ENCODE results near the gene MAML3.

MAML3 gene

GRCh38 chr4:140071806-140072205, 82.2 kb downstream of the MAML3 start:
- Histone ChIP-seq H3K36me3 (ENCODE audit: control insufficient read depth, insufficient read depth, low read length) (no peaks in the 10 kb centered on the region), H3K27ac (ENCODE audit: low read depth, low read length) (no peak overlapping the region), H3K9ac (ENCODE audit: low read length) (no peak overlapping the region), H3K4me1 (ENCODE audit: control insufficient read depth, insufficient read depth, low read length) (peaks cover 6% of the 10 kb centered on the region), H3K4me3 (ENCODE audit: low read length) (no peak overlapping the region), H3K27me3 (ENCODE audit: control insufficient read depth, insufficient read depth, low read length) (no peaks in the 10 kb centered on the region)

GRCh38 chr4:140070973-140071372, 83.0 kb downstream of the MAML3 start:
- Histone ChIP-seq H3K36me3 (ENCODE audit: control insufficient read depth, insufficient read depth, low read length) (no peaks in the 10 kb centered on the region), H3K4me1 (ENCODE audit: control insufficient read depth, insufficient read depth, low read length) (peaks cover 6% of the 10 kb centered on the region), H3K27ac (ENCODE audit: low read depth, low read length) (no peak overlapping the region), H3K27me3 (ENCODE audit: control insufficient read depth, insufficient read depth, low read length) (no peaks in the 10 kb centered on the region), H3K4me3 (ENCODE audit: low read length) (no peak overlapping the region), H3K9ac (ENCODE audit: low read length) (no peak overlapping the region)

- Histone ChIP-seq H3K27me3 (ENCODE audit: control insufficient read depth, insufficient read depth, low read length) (no peaks in the 10 kb centered on the region), H3K4me3 (ENCODE audit: low read length) (no peak overlapping the region), H3K27ac (ENCODE audit: low read depth, low read length) (no peak overlapping the region), H3K4me1 (ENCODE audit: control insufficient read depth, insufficient read depth, low read length) (peaks cover 6% of the 10 kb centered on the region), H3K36me3 (ENCODE audit: control insufficient read depth, insufficient read depth, low read length) (no peaks in the 10 kb centered on the region), H3K9ac (ENCODE audit: low read length) (no peak overlapping the region)
Observed at GRCh38 chr4:140070366-140070765, 83.6 kb downstream of the MAML3 start.

GRCh38 chr4:140069066-140069465, 84.9 kb downstream of the MAML3 start:
- Histone ChIP-seq H3K27ac (ENCODE audit: low read depth, low read length) (no peak overlapping the region), H3K36me3 (ENCODE audit: control insufficient read depth, insufficient read depth, low read length) (no peaks in the 10 kb centered on the region), H3K27me3 (ENCODE audit: control insufficient read depth, insufficient read depth, low read length) (no peaks in the 10 kb centered on the region), H3K4me3 (ENCODE audit: low read length) (no peak overlapping the region), H3K9ac (ENCODE audit: low read length) (no peak overlapping the region), H3K4me1 (ENCODE audit: control insufficient read depth, insufficient read depth, low read length) (peaks cover 9% of the 10 kb centered on the region)

GRCh38 chr4:140068271-140068670, 85.7 kb downstream of the MAML3 start:
- H3K36me3 ChIP-seq (ENCODE audit: control insufficient read depth, insufficient read depth, low read length) = no peaks in the 10 kb centered on the region

GRCh38 chr4:140066031-140066930, 87.7 kb downstream of the MAML3 start:
- Histone ChIP-seq H3K4me1 (ENCODE audit: control insufficient read depth, insufficient read depth, low read length) (peaks cover 9% of the 10 kb centered on the region), H3K27me3 (ENCODE audit: control insufficient read depth, insufficient read depth, low read length) (no peaks in the 10 kb centered on the region), H3K36me3 (ENCODE audit: control insufficient read depth, insufficient read depth, low read length) (no peaks in the 10 kb centered on the region), H3K4me3 (ENCODE audit: low read length) (no peak overlapping the region), H3K27ac (ENCODE audit: low read depth, low read length) (no peak overlapping the region), H3K9ac (ENCODE audit: low read length) (no peak overlapping the region)

More at GRCh38 chr4:140068271-140068670, 85.7 kb downstream of the MAML3 start:
- Histone ChIP-seq H3K27ac (ENCODE audit: low read depth, low read length) (no peak overlapping the region), H3K9ac (ENCODE audit: low read length) (no peak overlapping the region), H3K27me3 (ENCODE audit: control insufficient read depth, insufficient read depth, low read length) (no peaks in the 10 kb centered on the region), H3K4me1 (ENCODE audit: control insufficient read depth, insufficient read depth, low read length) (peaks cover 9% of the 10 kb centered on the region), H3K4me3 (ENCODE audit: low read length) (no peak overlapping the region)

GRCh38 chr4:140065393-140065792, 88.6 kb downstream of the MAML3 start:
- Histone ChIP-seq H3K36me3 (ENCODE audit: control insufficient read depth, insufficient read depth, low read length) (no peaks in the 10 kb centered on the region), H3K4me1 (ENCODE audit: control insufficient read depth, insufficient read depth, low read length) (peaks cover 5% of the 10 kb centered on the region), H3K4me3 (ENCODE audit: low read length) (no peak overlapping the region), H3K27me3 (ENCODE audit: control insufficient read depth, insufficient read depth, low read length) (no peaks in the 10 kb centered on the region), H3K9ac (ENCODE audit: low read length) (no peak overlapping the region), H3K27ac (ENCODE audit: low read depth, low read length) (peak overlapping the region; percentile 11)

- no peak overlapping the region for H3K9ac ChIP-seq (ENCODE audit: low read length)
- no peak overlapping the region for H3K27ac ChIP-seq (ENCODE audit: low read depth, low read length)
- H3K36me3 ChIP-seq (ENCODE audit: control insufficient read depth, insufficient read depth, low read length) = no peaks in the 10 kb centered on the region
- peaks cover 5% of the 10 kb centered on the region for H3K4me1 ChIP-seq (ENCODE audit: control insufficient read depth, insufficient read depth, low read length)
- H3K4me3 ChIP-seq (ENCODE audit: low read length) = no peak overlapping the region
- no peaks in the 10 kb centered on the region for H3K27me3 ChIP-seq (ENCODE audit: control insufficient read depth, insufficient read depth, low read length)
Observed at GRCh38 chr4:140061659-140062289, 92.2 kb downstream of the MAML3 start.

- Histone ChIP-seq H3K36me3 (ENCODE audit: control insufficient read depth, insufficient read depth, low read length) (no peaks in the 10 kb centered on the region), H3K4me3 (ENCODE audit: low read length) (peak overlapping the region; percentile 9), H3K27ac (ENCODE audit: low read depth, low read length) (peak overlapping the region; percentile 22), H3K9ac (ENCODE audit: low read length) (no peak overlapping the region), H3K4me1 (ENCODE audit: control insufficient read depth, insufficient read depth, low read length) (peaks cover 5% of the 10 kb centered on the region), H3K27me3 (ENCODE audit: control insufficient read depth, insufficient read depth, low read length) (no peaks in the 10 kb centered on the region)
Observed at GRCh38 chr4:140061194-140061593, 92.8 kb downstream of the MAML3 start.

GRCh38 chr4:140059159-140059558, 94.8 kb downstream of the MAML3 start:
- Histone ChIP-seq H3K27me3 (ENCODE audit: control insufficient read depth, insufficient read depth, low read length) (no peaks in the 10 kb centered on the region), H3K4me3 (ENCODE audit: low read length) (no peak overlapping the region), H3K27ac (ENCODE audit: low read depth, low read length) (no peak overlapping the region), H3K4me1 (ENCODE audit: control insufficient read depth, insufficient read depth, low read length) (peaks cover 2% of the 10 kb centered on the region), H3K9ac (ENCODE audit: low read length) (no peak overlapping the region), H3K36me3 (ENCODE audit: control insufficient read depth, insufficient read depth, low read length) (no peaks in the 10 kb centered on the region)

- Histone ChIP-seq H3K27ac (ENCODE audit: low read depth, low read length) (no peak overlapping the region), H3K27me3 (ENCODE audit: control insufficient read depth, insufficient read depth, low read length) (no peaks in the 10 kb centered on the region), H3K36me3 (ENCODE audit: control insufficient read depth, insufficient read depth, low read length) (no peaks in the 10 kb centered on the region), H3K4me1 (ENCODE audit: control insufficient read depth, insufficient read depth, low read length) (peaks cover 2% of the 10 kb centered on the region), H3K4me3 (ENCODE audit: low read length) (no peak overlapping the region), H3K9ac (ENCODE audit: low read length) (no peak overlapping the region)
Observed at GRCh38 chr4:140057701-140058100, 96.3 kb downstream of the MAML3 start.

GRCh38 chr4:140056015-140056414, 98.0 kb downstream of the MAML3 start:
- Histone ChIP-seq H3K27me3 (ENCODE audit: control insufficient read depth, insufficient read depth, low read length) (no peaks in the 10 kb centered on the region), H3K4me1 (ENCODE audit: control insufficient read depth, insufficient read depth, low read length) (no peaks in the 10 kb centered on the region), H3K36me3 (ENCODE audit: control insufficient read depth, insufficient read depth, low read length) (no peaks in the 10 kb centered on the region), H3K27ac (ENCODE audit: low read depth, low read length) (no peak overlapping the region), H3K9ac (ENCODE audit: low read length) (no peak overlapping the region), H3K4me3 (ENCODE audit: low read length) (no peak overlapping the region)
